OCI-LY7 (cell line): Measurements from ENCODE around the gene TAGLN2. TPM values are rescaled to one million over a fixed set of nuclear protein-coding genes. Genes with fewer than 3 reads are reported as not detected.

ENCODE experiments used
- BruUV-seq: library from RNA; stranded (reverse); fragments of 400-500 nt; replicated peaks from 2 replicates; lab custom pipeline; 2021; lab: Mats Ljungman, UMichigan
- CTCF ChIA-PET: fragments of 300-600 bp; sonication (Branson Sonifier 250); formaldehyde crosslinking; loops from one replicate; lab custom pipeline; 2022; ENCODE audit warnings: antibody characterized with exemption; ENCODE audit not compliant: unreplicated experiment; lab: Charles Lee
- POLR2A ChIA-PET: fragments of 300-600 bp; sonication (Branson Sonifier 250); formaldehyde crosslinking; loops from one replicate; lab custom pipeline; 2022; ENCODE audit warnings: antibody characterized with exemption; lab: Charles Lee
- DNase-seq: peaks from one replicate; pipeline ENCODE4 v3.0.0-alpha.2; 2015; ENCODE audit warnings: low spot score
- H2AFZ ChIP-seq: fragments of 200-600 bp; sonication (generic), shearing (Covaris generic); 2 replicates; pipeline ENCODE4 v1.6.1; 2014; ENCODE audit warnings: mild to moderate bottlenecking, antibody characterized with exemption, low read length, moderate library complexity
- H3K27ac ChIP-seq: fragments of 200-600 bp; sonication (generic); 2 replicates; pipeline ENCODE4 v1.5.1; 2014; ENCODE audit warnings: mixed run types, low read depth, mild to moderate bottlenecking, moderate library complexity, low read length, inconsistent platforms; ENCODE audit not compliant: poor library complexity, severe bottlenecking
- H3K36me3 ChIP-seq: fragments of 200-600 bp; sonication (generic); 2 replicates; pipeline ENCODE4 v1.6.1; 2014; ENCODE audit warnings: mild to moderate bottlenecking, antibody characterized with exemption, low read length, moderate library complexity, mixed read lengths; ENCODE audit not compliant: insufficient read depth
- H3K4me1 ChIP-seq: fragments of 200-600 bp; sonication (generic); 2 replicates; pipeline ENCODE4 v1.5.1; 2014; ENCODE audit warnings: mild to moderate bottlenecking, low read length; ENCODE audit not compliant: insufficient read depth, poor library complexity, severe bottlenecking
- H3K4me2 ChIP-seq: fragments of 200-600 bp; sonication (generic); 2 replicates; pipeline ENCODE4 v1.6.1; 2014; ENCODE audit warnings: mild to moderate bottlenecking, low read length
- H3K4me3 ChIP-seq: fragments of 200-600 bp; sonication (generic); 2 replicates; pipeline ENCODE4 v1.5.1; 2014; ENCODE audit warnings: mild to moderate bottlenecking, low read depth, low read length; ENCODE audit not compliant: poor library complexity, severe bottlenecking
- H3K79me2 ChIP-seq: fragments of 200-600 bp; sonication (generic); 2 replicates; pipeline ENCODE4 v1.6.1; 2016; ENCODE audit warnings: low read depth, mild to moderate bottlenecking, low read length, moderate library complexity, mixed read lengths; ENCODE audit not compliant: insufficient read depth
- H3K9me2 ChIP-seq: fragments of 200-600 bp; sonication (generic); 2 replicates; pipeline ENCODE4 v1.6.1; 2016; ENCODE audit warnings: mild to moderate bottlenecking, low read length, mixed read lengths; ENCODE audit not compliant: insufficient read depth
- H3K9me3 ChIP-seq: fragments of 200-600 bp; sonication (generic); 2 replicates; pipeline ENCODE4 v1.6.1; 2014; ENCODE audit warnings: mild to moderate bottlenecking, mixed run types, low read length, mixed read lengths
- H4K20me1 ChIP-seq: fragments of 200-600 bp; sonication (generic); 2 replicates; pipeline ENCODE4 v1.6.1; 2014; ENCODE audit warnings: mild to moderate bottlenecking, antibody characterized with exemption, low read length, moderate library complexity, mixed read lengths; ENCODE audit not compliant: insufficient read depth
- CTCF ChIP-seq: fragments of 200-600 bp; sonication (generic); conservative IDR thresholded peaks from 2 replicates; pipeline ENCODE4 v1.5.1; 2014; ENCODE audit warnings: mild to moderate bottlenecking, antibody characterized with exemption, low read length, moderate library complexity, mixed read lengths
- EZH2phosphoT487 ChIP-seq: fragments of 200-600 bp; sonication (generic); IDR thresholded peaks from 2 replicates; pipeline ENCODE4 v1.6.1; 2018; ENCODE audit warnings: low read depth, borderline replicate concordance, mild to moderate bottlenecking, mixed run types, antibody characterized with exemption, low read length, moderate library complexity, mixed read lengths
- intact Hi-C: fragments of 100-400 bp; cut with micrococcal nuclease; formaldehyde crosslinking; loops from one replicate; pipeline ENCODE4 v1.10.0; 2022; ENCODE audit not compliant: unreplicated experiment
- total RNA-seq, 2 experiments: library from RNA; depleted of rRNA in 1 of 2; stranded (reverse); fragments of >200 nt in 1 of 2; shearing (Covaris generic) in 1 of 2; gene quantifications; 2 replicates each; pipeline ENCODE4 v1.2.3, GENCODE V29; 2014 to 2022

TAGLN2 gene
- total RNA-seq, 2 experiments from 2014 or later: 193 to 215 TPM

- no TSS peak for BruUV-seq
- TF ChIP-seq EZH2phosphoT487 (no peak), CTCF (no peak)
- Histone ChIP-seq H3K27ac (no peak overlapping the region), H4K20me1 (no peaks in the 10 kb centered on the region), H3K79me2 (no peaks in the 10 kb centered on the region), H3K4me3 (no peak overlapping the region), H3K4me1 (no peaks in the 10 kb centered on the region), H3K9me2 (no peaks in the 10 kb centered on the region), H3K36me3 (no peaks in the 10 kb centered on the region), H3K4me2 (no peak overlapping the region), H3K9me3 (no peaks in the 10 kb centered on the region), H2AFZ (no peak overlapping the region)
- intact Hi-C loops: no loop called here
- DNase-seq: no peak
- ChIA-PET CTCF (no interaction called here), POLR2A (no interaction called here)
Observed at GRCh38 chr1:159869607-159870006, 55.7 kb downstream of the TAGLN2 start.

DNA sequence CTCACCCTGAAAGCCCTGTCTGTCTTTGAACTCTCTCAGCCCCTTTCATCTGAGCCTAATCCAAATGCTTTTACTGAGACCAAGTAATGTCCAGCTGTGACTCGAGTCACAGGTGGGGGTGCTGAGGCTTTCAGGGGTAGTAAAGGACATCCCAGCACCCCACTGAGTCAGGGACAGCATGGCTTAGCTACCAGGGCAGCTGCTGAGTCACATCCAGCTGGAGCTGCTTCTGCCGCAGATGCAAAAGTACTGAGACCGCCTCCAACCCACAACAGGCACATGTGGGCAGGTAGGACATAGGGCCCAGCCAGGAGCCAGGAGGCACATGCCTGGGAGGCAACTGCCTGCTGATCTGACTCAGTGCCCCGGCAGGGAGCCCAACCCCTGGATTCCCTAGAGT lies 56.1 kb downstream of the TAGLN2 start:
- BruUV-seq: no TSS peak
- CTCF ChIA-PET: no interaction called here
- H2AFZ ChIP-seq: no peak overlapping the region

More for the DNA sequence above, 56.1 kb downstream of the TAGLN2 start:
- no peak for DNase-seq
- H3K27ac ChIP-seq: no peak overlapping the region
- H3K4me2 ChIP-seq: no peak overlapping the region
- POLR2A ChIA-PET: interaction anchor here (0.6 kb wide), 1 partner anchor 20 kb away, joined by 3 read pairs; no protein-coding TSS in a partner anchor
- no peaks in the 10 kb centered on the region for H4K20me1 ChIP-seq
- H3K36me3 ChIP-seq: no peaks in the 10 kb centered on the region
- no peaks in the 10 kb centered on the region for H3K9me3 ChIP-seq
- intact Hi-C loops: no loop called here
- H3K4me3 ChIP-seq: no peak overlapping the region
- no peaks in the 10 kb centered on the region for H3K9me2 ChIP-seq
- no peaks in the 10 kb centered on the region for H3K79me2 ChIP-seq
- H3K4me1 ChIP-seq: no peaks in the 10 kb centered on the region
- TF ChIP-seq CTCF: no peak
- no peak for TF ChIP-seq EZH2phosphoT487
